ENCODE data around the gene DNAAF1.

Gene DNAAF1

GRCh38 chr16:84144859-84145639 is at the start of gene DNAAF1, which contains the start of gene HSDL1:
DNAAF1 (plus strand) TSS chr16:84145308; CDS start chr16:84145441, 133 bp downstream.
HSDL1 (minus strand) TSS chr16:84145177; CDS start chr16:84131321, 13,856 bp downstream.
- TF ChIP-seq TAF1 (IDR thresholded peaks at IDR 0.05; ENCODE audit: low read depth) (peak; percentile 48; the same call in 1 of the 2 replicates), CREB1 (IDR thresholded peaks at IDR 0.05; ENCODE audit: low read depth) (no peak), EGR1 (IDR thresholded peaks at IDR 0.05) (peak; percentile 55; the same call in 1 of the 2 replicates), EP300 (IDR thresholded peaks at IDR 0.05; ENCODE audit: borderline replicate concordance) (no peak), MAX (IDR thresholded peaks at IDR 0.05) (no peak; the same call in 1 of the 2 replicates), USF1 (IDR thresholded peaks at IDR 0.05) (peak; percentile 95), RAD21 (IDR thresholded peaks at IDR 0.05; ENCODE audit: low read depth) (peak; percentile 14; the same call in 1 of the 2 replicates), REST (IDR thresholded peaks at IDR 0.05; ENCODE audit: low read depth) (no peak), TEAD4 (IDR thresholded peaks at IDR 0.05) (no peak), YY1 (IDR thresholded peaks at IDR 0.05; ENCODE audit: low read depth) (no peak), NFIC (IDR thresholded peaks at IDR 0.05) (no peak), FOXM1 (IDR thresholded peaks at IDR 0.05; ENCODE audit: borderline replicate concordance, low read depth) (no peak), TCF12 (IDR thresholded peaks at IDR 0.05; ENCODE audit: low read depth) (no peak; the same call in 1 of the 2 replicates), ZBTB7A (IDR thresholded peaks at IDR 0.05; ENCODE audit: low read depth) (peak; percentile 92), CEBPB (IDR thresholded peaks at IDR 0.05) (no peak)

GRCh38 chr16:84095466-84095865 is 49.6 kb upstream of the DNAAF1 start:
- no peak for TF ChIP-seq NFIC (IDR thresholded peaks at IDR 0.05)
- TF ChIP-seq YY1 (IDR thresholded peaks at IDR 0.05; ENCODE audit: low read depth), result no peak
- TF ChIP-seq MAX (IDR thresholded peaks at IDR 0.05), result no peak
- no peak for TF ChIP-seq EP300 (IDR thresholded peaks at IDR 0.05; ENCODE audit: borderline replicate concordance)
- no peak for TF ChIP-seq CEBPB (IDR thresholded peaks at IDR 0.05)
- TF ChIP-seq REST (IDR thresholded peaks at IDR 0.05; ENCODE audit: low read depth), result no peak
- no peak for TF ChIP-seq EGR1 (IDR thresholded peaks at IDR 0.05)
- TF ChIP-seq TAF1 (IDR thresholded peaks at IDR 0.05; ENCODE audit: low read depth), result no peak
- no peak for TF ChIP-seq FOXM1 (IDR thresholded peaks at IDR 0.05; ENCODE audit: borderline replicate concordance, low read depth)
- no peak for TF ChIP-seq CREB1 (IDR thresholded peaks at IDR 0.05; ENCODE audit: low read depth)
- no peak for TF ChIP-seq RAD21 (IDR thresholded peaks at IDR 0.05; ENCODE audit: low read depth)
- no peak for TF ChIP-seq TCF12 (IDR thresholded peaks at IDR 0.05; ENCODE audit: low read depth)
- TF ChIP-seq USF1 (IDR thresholded peaks at IDR 0.05), result no peak
- TF ChIP-seq TEAD4 (IDR thresholded peaks at IDR 0.05), result no peak
- no peak for TF ChIP-seq ZBTB7A (IDR thresholded peaks at IDR 0.05; ENCODE audit: low read depth)

GRCh38 chr16:84096447-84097005 is 48.6 kb upstream of the DNAAF1 start:
- TF ChIP-seq TAF1 (IDR thresholded peaks at IDR 0.05; ENCODE audit: low read depth) (no peak), REST (IDR thresholded peaks at IDR 0.05; ENCODE audit: low read depth) (no peak), USF1 (IDR thresholded peaks at IDR 0.05) (no peak)
